GM19099 (cell line): Measurements from ENCODE around the gene MAN2B2.

Experiments used
- POLR2A ChIP-seq: IDR thresholded peaks from 3 replicates; pipeline ENCODE4 v1.6.1; 2011; ENCODE audit warnings: low read depth; ENCODE audit not compliant: insufficient read length; ENCODE audit errors: extremely low read depth

Gene MAN2B2

GRCh38 chr4:6591781-6592180, 16.8 kb downstream of the MAN2B2 start:
- TF ChIP-seq POLR2A, result no peak

DNA sequence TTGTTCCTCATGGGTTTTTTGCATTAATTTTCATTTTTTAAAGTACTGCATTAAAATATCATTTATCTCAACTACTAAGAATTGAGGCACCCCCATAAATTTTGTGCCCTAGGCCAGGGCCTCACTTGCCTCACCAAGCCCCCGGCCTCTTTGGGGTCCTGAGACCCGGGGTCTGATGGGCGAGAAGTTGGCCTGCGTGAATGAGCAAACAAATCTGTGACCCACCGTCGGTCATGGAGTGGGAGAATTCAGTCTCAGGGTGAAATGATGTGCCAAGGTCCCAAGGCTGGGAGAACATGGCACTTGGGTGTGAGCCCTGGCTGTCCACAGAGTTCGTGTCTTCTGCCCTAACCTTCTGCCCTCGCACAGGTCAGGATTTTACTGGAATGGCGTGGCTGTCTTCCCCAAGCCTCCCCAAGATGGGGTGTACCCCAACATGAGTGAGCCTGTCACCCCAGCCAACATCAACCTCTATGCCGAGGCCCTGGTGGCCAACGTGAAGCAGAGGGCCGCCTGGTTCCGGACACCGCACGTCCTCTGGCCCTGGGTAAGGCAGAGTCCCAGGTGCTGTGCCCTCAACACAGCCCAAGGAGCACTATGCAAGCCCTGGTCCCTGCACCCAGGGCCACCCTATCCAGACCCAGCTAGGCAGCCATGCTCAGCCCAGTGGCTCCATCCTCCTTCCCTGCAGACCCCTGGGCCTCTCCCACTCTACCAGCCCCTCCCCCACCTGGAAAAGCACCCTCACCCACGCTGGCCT, 18.0 kb downstream of the MAN2B2 start:
- TF ChIP-seq POLR2A, result no peak

GRCh38 chr4:6594341-6594740, 19.4 kb downstream of the MAN2B2 start:
- no peak for TF ChIP-seq POLR2A

GRCh38 chr4:6594826-6595355, 19.9 kb downstream of the MAN2B2 start:
- no peak for TF ChIP-seq POLR2A

- TF ChIP-seq POLR2A, result no peak
Measured at GRCh38 chr4:6595897-6596537, 21.0 kb downstream of the MAN2B2 start.

DNA sequence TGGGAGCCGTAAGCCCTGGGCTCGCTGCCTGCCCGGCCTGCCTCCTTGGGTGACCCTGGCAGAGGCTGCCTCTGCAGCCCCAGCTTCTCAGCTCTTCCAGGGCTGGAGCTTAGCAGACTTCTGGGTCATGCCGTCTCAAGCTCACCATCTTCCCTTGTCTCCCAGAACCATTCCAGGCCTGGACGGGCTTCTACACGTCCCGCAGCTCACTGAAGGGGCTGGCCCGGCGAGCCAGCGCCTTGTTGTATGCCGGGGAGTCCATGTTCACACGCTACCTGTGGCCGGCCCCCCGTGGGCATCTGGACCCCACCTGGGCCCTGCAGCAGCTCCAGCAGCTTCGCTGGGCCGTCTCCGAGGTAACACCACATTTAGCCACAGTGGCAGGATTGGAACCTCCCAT, 22.0 kb downstream of the MAN2B2 start:
- no peak for TF ChIP-seq POLR2A

- TF ChIP-seq POLR2A, result no peak
Measured at GRCh38 chr4:6598127-6598526, 23.1 kb downstream of the MAN2B2 start.

GRCh38 chr4:6598641-6599040, 23.7 kb downstream of the MAN2B2 start:
- no peak for TF ChIP-seq POLR2A

GRCh38 chr4:6601661-6602250, 26.8 kb downstream of the MAN2B2 start:
- no peak for TF ChIP-seq POLR2A

DNA sequence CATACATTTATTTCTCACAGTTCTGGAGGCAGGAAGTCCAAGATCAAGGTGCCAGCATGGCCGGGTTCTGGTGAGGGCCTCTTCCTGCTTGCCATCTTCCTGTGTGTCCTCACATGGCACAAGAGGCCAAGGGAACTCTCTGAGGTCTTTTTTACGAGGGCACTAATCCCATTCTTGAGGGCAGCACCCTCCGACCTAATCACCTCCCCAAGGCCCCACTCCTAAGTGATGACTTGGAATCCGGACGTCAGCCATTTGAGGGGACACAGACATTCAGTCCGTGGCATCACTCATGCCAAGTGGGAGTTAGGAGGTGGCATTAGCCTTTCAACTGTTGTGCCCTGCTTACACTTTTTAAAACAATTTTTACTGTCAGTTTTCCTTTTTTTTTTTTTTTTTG, 27.3 kb downstream of the MAN2B2 start:
- no peak for TF ChIP-seq POLR2A

- no peak for TF ChIP-seq POLR2A
Measured at GRCh38 chr4:6603128-6603527, 28.1 kb downstream of the MAN2B2 start.

DNA sequence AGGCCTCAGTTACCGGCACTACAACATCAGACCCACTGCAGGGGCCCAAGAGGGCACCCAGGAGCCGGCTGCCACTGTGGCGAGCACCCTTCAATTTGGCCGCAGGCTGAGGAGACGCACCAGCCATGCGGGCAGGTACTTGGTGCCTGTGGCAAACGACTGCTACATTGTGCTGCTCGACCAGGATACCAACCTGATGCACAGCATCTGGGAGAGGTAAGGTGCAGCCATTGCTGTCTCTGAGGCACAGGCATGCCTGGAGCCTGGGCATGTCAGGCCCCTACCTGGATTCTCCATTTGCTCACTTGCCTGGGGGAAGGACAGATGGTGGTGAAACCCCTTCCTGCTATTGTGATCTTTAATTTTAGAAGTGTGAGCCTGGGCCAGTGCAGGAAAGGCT, 30.1 kb downstream of the MAN2B2 start:
- TF ChIP-seq POLR2A, result no peak

GRCh38 chr4:6605605-6606004, 30.6 kb downstream of the MAN2B2 start:
- TF ChIP-seq POLR2A, result no peak

- TF ChIP-seq POLR2A, result no peak
Measured at GRCh38 chr4:6606465-6607235, 31.7 kb downstream of the MAN2B2 start.

DNA sequence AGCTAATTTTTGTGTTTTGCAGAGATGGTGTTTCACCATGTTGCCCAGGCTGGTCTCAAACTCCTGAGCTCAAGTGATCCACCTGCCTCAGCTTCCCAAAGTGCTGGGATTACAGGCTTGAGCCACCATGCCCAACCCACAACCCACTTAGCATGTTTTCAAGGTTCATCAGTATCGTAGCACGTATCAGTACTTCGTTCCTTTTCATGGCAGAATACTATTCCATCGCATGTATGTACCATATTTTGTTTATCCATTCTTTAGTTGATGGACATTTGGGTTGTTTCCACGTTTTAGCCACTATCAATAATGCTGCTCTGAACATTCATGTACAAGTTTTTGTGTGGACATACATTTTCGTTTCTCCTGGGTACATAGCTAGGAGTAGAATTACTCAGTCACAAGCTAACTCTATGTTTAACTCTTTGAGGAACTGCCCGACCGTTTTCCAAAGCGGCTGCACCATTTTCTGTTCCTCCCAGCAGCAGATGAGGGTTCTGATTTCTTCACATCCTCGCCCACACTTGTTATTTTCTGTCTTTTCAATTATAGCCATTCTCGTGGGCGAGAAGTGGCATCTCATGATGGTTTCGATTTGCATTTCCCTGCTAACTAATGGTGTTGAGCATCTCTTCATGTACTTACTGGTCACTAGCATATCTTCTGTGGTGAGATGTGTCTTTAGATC, 32.5 kb downstream of the MAN2B2 start:
- no peak for TF ChIP-seq POLR2A

GRCh38 chr4:6608758-6609414, 33.9 kb downstream of the MAN2B2 start:
- TF ChIP-seq POLR2A, result no peak
